HG03045 (cell line): ENCODE measurements around the gene BAZ1A.

ENCODE experiments used
- ATAC-seq: cut with Tn5 transposase; IDR thresholded peaks from one replicate; pipeline ENCODE4 v1.9.1; 2021; ENCODE audit warnings: mild to moderate bottlenecking, moderate library complexity; ENCODE audit not compliant: unreplicated experiment

Gene BAZ1A

DNA sequence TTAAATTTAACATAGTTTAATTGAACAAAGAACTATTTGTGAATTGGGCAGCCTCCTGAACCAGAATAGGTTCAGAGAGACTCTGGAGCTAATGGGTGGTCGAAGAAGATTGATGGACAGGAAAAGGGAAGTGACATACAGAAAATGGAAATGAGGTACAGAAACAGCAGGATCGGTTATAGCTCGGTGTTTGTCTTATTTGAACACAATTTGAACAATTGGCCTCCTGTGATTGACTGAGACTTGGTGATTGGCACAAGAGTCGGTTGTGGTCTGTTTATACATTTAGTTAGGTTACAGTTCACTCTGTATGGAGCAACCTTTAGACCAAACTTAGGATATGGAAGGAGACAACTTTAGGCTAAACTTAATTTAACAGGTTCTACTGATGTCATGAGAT, 142.4 kb downstream of the BAZ1A start:
- no peak for ATAC-seq

DNA sequence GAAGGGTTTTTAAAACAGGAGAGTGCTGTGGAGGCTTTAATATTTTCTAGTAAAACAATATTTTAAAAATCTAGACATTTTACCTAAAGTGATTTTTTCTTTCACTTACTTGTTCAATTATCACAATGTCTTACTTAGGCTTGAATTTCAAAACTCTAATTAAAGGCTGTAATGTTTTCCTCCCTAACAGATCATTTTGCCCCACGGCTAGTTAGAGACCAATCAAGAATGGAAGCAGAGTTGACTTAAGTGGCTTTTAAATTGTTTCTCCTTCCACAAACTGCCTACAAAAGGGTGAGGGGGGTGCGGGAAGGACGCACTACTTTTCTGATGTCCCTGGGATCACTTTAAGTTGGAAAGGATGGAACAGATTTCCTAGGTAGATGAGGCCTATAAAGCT, 151.3 kb downstream of the BAZ1A start:
- no peak for ATAC-seq

DNA sequence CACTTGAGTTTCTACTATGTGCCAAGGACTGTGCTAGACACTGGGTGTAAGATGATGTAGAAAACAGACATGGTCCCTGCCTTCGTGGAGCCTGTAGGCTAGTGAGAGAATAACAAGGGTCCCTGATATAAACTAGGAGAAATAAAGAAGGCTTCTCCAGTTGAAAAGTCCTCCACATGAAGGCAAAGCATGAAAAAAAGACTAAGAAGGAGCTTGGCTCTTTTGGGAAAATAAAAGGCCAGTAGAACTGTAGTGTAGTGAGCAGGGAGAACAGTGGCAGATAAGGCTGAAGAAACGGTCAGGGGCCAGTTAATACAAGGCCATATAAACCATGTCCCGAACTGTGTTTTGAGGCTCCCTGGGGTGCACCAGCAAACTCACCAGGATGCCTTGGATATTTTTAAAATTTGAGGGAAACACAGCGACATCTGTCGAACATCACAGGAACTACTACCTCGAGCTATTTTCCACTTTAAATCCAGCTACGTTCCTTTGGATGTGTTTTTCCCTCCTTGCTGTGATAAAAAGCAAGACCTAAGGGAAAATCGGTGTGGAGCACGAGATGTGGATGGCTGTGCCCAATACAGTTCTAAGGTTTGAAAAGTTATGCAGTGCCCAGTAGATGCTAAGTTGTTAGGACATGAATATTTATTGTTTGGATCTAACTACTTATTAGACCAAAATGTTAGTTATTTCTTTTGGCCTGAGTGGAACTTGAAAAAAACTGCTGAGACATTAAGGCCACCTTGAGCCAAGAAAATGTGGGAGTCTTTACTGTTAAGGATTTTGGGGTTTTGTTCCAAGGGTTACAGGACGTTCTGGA, 152.2 kb downstream of the BAZ1A start:
- no peak for ATAC-seq

DNA sequence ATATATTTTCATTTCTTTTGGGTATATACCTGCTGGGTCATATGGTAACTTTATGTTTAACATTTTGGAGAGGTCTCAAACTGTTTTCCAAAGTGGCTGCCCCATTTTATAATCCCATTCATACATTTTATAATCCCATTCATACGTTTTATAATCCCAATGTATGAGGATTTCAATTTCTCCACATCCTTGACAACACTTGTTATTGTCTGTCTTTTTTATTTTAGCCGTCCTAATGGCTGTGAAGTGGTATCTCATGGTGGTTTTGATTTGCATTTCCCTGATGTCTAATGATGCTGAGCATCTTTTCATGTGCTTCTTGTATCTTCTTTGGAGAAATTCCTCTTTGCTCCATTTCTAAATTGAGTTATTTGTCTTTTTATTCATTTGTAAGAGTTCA, 154.0 kb downstream of the BAZ1A start:
- no peak for ATAC-seq

DNA sequence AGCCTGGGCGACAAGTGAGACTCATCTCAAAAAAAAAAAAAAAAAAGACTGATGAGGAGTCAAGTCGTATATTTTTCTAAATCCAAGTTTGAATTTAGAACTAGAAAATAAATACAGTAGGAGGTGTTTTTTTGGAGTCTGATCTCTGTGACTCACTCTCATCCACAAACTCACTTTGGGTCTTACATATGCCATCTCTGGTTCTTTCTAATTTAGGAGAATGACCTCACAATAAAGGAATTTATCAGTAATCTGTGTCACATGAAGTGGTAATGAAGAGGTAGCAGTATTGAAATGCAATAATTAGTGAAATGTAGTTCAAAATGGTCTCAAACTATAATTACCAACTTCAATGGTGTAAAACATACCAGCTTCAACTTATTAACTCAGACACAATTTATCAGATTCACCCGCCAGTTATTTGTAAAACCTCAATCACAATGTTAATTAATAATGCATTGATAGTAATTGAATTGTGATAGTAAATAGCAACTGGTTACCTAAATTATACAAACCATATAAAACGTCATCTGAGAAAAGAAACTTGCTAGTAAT, 156.3 kb downstream of the BAZ1A start:
- no peak for ATAC-seq

DNA sequence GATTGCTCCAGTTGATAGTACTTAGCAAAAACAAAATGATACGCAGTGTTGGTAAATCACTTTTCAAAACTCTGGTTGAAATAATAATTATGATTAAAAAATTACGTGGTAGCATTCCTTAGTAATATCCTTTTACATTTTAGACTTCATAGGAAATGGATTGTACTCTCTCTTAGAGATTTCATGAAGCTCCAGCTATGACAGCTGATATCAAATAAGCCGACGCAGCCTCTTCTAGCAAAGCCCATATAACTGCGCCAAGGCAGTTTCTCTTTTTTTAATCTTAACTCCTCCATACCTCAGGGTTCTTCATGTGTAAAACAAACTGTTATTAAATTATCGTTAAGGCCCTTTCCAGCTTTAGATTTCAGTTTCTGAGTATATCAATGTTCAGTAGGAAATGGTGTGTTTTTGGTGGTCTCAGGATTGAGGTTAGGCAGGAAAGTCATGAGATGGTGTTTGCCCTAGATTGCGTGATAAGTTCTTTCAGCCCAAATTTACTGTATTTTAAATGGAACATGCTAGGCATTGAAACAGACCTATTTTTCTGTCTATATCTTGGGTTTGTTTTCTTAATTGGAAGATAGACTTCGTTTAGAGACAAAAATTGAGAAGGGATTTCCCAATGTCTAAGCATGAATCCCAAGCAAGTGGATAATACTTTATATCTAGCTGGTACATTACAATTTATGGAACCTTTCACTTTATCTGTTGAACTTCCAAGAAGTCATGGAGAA, 159.9 kb downstream of the BAZ1A start:
- ATAC-seq = no peak

DNA sequence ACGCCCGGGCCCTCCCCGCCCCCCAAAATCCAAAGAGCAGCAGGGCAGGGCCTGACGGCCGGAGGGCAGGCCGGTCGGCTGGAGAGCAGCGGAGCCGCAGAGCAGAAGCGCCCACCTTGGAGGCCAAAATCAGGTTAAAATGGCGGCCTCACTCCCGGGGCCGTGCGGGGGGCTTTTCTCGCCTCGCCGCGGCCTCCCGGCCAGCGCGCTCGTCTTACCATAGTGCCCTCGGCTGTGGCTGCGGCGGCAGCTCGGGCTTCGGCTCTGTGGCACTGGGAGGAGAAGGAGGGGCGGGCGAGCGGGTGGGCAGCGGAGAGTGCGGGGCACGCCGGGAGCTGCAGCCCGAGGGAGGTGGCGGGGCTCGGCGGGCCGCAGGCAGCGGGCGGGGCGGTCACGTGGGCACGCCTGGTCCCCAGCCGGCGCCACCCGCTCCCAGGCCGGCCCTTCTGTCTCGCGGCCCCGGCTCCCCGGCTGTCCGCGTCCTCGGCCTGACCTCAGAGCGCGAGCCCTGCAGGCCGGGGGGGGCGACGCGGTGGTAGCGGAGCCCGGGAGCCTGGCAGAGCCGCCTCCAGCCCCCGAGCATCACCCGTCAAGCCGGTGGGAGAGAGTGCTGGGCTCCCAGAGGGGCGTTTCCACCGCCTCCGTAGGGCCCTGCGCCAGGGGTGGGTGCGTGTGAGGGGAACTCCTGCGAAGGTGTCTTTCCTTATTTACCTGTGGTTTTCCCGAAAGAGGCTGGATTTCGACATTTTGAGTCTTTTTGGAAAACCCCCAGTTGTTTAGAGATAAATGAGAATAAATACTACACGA, 160.6 kb downstream of the BAZ1A start, which contains the start of gene CFL2:
TSS of gene CFL2 (minus strand) at position 274 of the 807 bp plus-strand sequence. CDS start at position 221, 53 bp downstream.
- peak; percentile 89 for ATAC-seq

DNA sequence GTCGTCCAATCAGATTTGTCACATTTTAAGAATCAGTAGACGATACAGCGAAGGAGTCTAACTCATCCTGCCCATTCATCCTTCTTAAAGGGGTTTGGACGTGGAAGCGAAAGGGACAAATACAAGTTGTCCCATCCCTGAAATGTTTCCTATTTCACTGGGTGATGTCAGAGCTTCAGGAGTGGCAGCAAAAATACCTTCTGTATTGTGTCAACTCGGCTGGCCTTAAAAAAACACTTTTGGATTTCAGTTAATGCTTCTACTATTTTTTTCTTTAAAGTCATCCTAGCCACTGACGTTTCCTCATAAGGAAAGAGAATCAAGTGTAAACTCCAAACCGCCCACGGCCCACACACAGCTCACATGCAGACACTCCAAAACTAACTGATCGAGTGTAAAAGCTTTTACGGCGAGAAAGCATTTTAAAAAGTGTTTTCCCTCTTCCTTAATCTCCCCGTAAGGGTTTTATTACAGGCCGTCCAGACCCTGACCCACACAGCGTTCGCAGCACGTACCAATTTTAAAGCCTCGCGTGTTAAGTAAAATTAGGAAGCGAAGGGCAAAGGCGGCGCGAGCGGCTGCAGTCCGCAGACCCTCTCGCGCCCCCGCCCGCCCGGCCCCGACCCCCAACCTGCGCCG, 161.4 kb downstream of the BAZ1A start:
- ATAC-seq = no peak

DNA sequence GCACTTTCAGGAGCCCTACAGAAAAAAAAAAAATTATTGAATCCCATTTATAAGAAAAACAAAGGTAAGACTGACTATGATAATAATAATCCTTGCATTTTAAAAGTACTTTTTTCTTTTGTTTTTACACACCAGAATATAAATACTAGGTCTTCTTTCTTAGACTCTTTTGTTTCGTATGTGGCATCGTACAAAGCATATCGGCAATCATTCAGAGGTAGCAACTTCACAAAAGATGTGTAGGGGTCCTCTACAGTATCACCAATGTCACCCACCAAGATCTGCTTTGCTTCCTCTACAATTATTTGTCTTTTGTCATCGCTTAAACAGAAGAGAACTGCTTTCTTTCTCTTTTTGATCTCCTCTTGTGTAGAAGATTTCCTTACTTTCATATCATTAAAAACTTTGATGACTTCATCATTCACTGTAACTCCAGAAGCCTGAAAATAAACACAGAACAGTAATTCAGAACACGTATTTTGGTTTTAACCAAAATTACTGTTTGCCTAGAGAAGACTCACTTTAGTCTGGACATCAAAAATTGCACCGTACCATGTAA, 162.0 kb downstream of the BAZ1A start:
- ATAC-seq = no peak

DNA sequence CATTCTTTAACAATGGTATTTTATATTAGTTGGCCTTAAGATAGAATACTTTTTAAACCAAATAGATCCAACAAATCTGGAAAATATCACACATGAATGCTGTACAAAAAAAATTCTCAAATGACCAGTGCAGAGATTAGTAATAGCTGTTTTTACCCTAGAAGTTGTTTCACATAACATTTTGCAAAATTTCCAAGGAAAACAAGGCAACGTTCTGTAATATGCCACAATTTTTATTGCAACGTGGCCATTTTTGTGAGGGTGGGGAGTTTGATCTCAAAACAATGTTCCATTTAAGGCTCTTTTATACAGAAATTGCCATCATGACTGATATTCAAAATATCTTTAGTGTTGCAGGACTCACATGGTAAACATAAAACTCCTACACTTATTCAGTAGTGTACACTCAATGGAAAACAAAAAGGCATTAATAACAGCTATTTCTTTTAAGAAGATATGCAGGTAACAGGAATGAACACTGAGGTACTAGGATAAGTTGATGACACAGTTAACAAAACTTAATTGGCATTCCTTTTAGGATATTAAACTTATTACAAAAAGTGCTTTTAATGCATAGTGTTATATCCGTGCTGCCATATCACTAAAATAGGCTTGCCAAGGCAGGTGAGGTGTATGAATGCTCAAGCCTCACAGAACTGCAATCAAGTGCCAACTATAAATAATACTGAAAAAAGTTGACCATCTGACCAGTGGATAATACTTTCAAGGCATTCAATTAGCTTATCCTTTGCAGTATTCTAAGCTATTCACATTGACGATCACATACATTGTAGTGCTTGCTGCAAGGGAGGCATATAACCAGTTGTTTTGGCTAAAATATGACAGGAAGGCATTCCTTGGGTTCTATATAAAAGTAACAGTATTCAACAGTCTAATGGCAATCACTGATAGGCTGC, 163.1 kb downstream of the BAZ1A start:
- ATAC-seq = no peak

DNA sequence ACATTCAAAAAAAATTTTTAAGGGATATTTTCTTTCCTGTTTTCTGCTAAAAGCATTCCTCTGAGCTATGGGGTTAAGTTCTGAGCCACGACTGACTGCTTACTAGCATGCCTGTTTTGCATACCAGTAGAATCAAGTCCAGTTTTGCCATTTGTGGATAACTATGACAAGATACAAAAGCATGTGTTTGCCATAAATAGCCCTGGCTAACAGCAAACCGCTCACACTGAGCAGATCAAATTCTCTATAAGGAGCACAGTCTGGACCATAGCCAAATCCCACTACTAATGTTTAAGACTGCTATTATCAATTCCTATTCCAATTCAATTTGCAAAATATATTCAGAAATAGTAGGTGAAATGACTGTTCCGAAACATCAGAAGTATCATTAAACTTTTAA, 164.0 kb downstream of the BAZ1A start:
- peak; percentile 35 for ATAC-seq

DNA sequence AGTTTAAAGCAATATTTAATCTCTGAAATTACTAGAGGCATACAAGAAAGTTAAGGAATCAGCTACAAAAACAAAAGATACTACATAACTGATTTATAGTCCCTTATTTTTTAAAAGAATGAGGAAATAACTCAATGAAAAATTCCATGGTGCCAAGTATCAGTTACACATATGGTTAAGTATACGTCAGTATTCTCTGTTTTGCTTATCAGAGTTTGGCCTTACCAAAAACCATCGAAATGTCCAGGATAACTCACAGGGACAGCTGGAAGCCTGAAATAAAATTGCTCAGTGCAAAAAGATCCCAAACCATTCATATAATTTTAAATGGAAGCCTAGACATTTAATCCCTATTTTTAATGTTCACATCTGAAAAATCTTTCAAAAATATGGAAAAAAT, 164.4 kb downstream of the BAZ1A start:
- ATAC-seq = no peak

DNA sequence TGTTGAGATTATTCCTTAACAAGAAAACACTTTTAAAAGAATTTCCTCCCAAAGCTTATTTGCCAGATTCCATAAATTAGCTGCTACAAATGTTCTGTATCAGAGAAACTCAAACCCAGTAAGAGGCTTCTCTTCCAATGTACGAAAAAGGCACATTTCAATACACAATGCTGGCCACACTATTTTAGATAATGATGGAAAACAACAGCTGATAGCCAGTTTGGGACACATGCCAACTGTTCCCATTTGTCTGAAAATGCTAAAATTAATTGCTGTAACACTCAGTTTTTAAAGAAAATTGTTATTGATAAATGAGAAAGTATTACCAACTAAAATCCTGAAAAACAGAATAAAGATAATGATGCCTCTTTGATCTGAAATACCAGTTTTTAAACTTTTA, 165.2 kb downstream of the BAZ1A start:
- no peak for ATAC-seq

DNA sequence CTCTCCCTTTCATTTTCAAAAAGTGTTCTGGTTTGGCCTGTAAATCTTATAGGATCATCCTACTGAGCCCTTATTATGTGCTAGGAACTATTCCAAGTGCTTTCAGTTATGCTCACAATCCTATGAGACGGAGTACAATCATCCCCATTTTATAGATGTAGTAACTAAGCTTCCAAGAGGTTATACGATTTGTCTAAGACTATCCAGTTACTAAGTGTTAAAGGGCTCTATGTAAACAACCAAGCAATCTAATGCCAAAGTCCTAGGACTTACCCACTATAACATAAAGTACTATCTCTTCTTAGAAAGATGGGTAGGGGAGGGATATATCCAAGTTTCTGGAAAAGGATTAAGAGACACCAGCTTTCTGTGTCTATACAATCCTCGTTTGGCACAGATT, 167.4 kb downstream of the BAZ1A start:
- no peak for ATAC-seq
